ENCODE measurements around the gene USPL1. TPM values are rescaled to one million over a fixed set of nuclear protein-coding genes. Genes with fewer than 3 reads are reported as not detected.

USPL1 gene
- total RNA-seq, 2 experiments from 2014 or later = 13.3 to 13.8 TPM

- no peak overlapping the region for H3K4me3 Mint-ChIP-seq
- H3K9me3 Mint-ChIP-seq = no peaks in the 10 kb centered on the region
- no peaks in the 10 kb centered on the region for H3K4me1 Mint-ChIP-seq (ENCODE audit: low read depth)
- ChIA-PET CTCF (interaction anchor here (0.6 kb wide), 1 partner anchor 330 kb away, joined by 3 read pairs; no protein-coding TSS in a partner anchor), POLR2A (interaction anchor here (1.5 kb wide), 1 partner anchor 48 kb away, joined by 5 read pairs; the partner anchor contains the start of gene USPL1)
- no peaks in the 10 kb centered on the region for H3K27me3 Mint-ChIP-seq
- H3K36me3 Mint-ChIP-seq = no peaks in the 10 kb centered on the region
- intact Hi-C loops (cut with micrococcal nuclease) = no loop called here
- DNase-seq = no peak
- no peak overlapping the region for H3K27ac Mint-ChIP-seq
Observed at GRCh38 chr13:30665638-30666037, 47.9 kb downstream of the USPL1 start.

GRCh38 chr13:30666113-30666512 lies 48.4 kb downstream of the USPL1 start:
- Mint-ChIP-seq H3K9me3 (no peaks in the 10 kb centered on the region), H3K36me3 (no peaks in the 10 kb centered on the region), H3K4me1 (ENCODE audit: low read depth) (no peaks in the 10 kb centered on the region), H3K27ac (no peak overlapping the region), H3K4me3 (no peak overlapping the region), H3K27me3 (no peaks in the 10 kb centered on the region)
- ChIA-PET CTCF (no interaction called here), POLR2A (no interaction called here)
- intact Hi-C loops (cut with micrococcal nuclease) = no loop called here
- no peak for DNase-seq

GRCh38 chr13:30667014-30667413 lies 49.3 kb downstream of the USPL1 start:
- H3K36me3 Mint-ChIP-seq = no peaks in the 10 kb centered on the region
- no peak for DNase-seq
- CTCF ChIA-PET = interaction anchor here (0.6 kb wide), 1 partner anchor 506 kb away, joined by 5 read pairs; no protein-coding TSS in a partner anchor
- H3K9me3 Mint-ChIP-seq = no peaks in the 10 kb centered on the region
- H3K27ac Mint-ChIP-seq = no peak overlapping the region
- POLR2A ChIA-PET = interaction anchor here (0.7 kb wide), 1 partner anchor 166 kb away, joined by 4 read pairs; no protein-coding TSS in a partner anchor
- intact Hi-C loops (cut with micrococcal nuclease) = no loop called here
- no peak overlapping the region for H3K4me3 Mint-ChIP-seq
- H3K4me1 Mint-ChIP-seq (ENCODE audit: low read depth) = no peaks in the 10 kb centered on the region
- H3K27me3 Mint-ChIP-seq = no peaks in the 10 kb centered on the region

GRCh38 chr13:30668312-30668711 lies 50.6 kb downstream of the USPL1 start:
- Mint-ChIP-seq H3K27me3 (no peaks in the 10 kb centered on the region), H3K4me3 (no peak overlapping the region), H3K27ac (no peak overlapping the region), H3K4me1 (ENCODE audit: low read depth) (peaks cover under 1% of the 10 kb centered on the region), H3K36me3 (no peaks in the 10 kb centered on the region), H3K9me3 (no peaks in the 10 kb centered on the region)
- POLR2A ChIA-PET = no interaction called here
- DNase-seq = no peak
- intact Hi-C loops (cut with micrococcal nuclease) = no loop called here
- CTCF ChIA-PET = interaction anchor here (0.7 kb wide), 1 partner anchor 1003 kb away, joined by 4 read pairs; no protein-coding TSS in a partner anchor

GRCh38 chr13:30671271-30671815 lies 53.6 kb downstream of the USPL1 start:
- Mint-ChIP-seq H3K9me3 (peaks cover 2% of the 10 kb centered on the region), H3K4me1 (ENCODE audit: low read depth) (peaks cover 13% of the 10 kb centered on the region), H3K27me3 (peaks cover 2% of the 10 kb centered on the region), H3K4me3 (no peak overlapping the region), H3K36me3 (peaks cover 3% of the 10 kb centered on the region), H3K27ac (no peak overlapping the region)
- no peak for DNase-seq
- POLR2A ChIA-PET = no interaction called here
- CTCF ChIA-PET = no interaction called here
- intact Hi-C loops (cut with micrococcal nuclease) = loop anchor here (5.0 kb wide), 2 partner anchors 54 to 364 kb away; partner anchors contain the start of genes KATNAL1 and USPL1

GRCh38 chr13:30673669-30674521 lies 56.2 kb downstream of the USPL1 start:
- ChIA-PET POLR2A (no interaction called here), CTCF (no interaction called here)
- intact Hi-C loops (cut with micrococcal nuclease) = loop anchor here (1.0 to 5.0 kb wide), 3 partner anchors 57 to 367 kb away; partner anchors contain the start of genes KATNAL1 and USPL1
- peaks cover 2% of the 10 kb centered on the region for H3K27me3 Mint-ChIP-seq
- H3K36me3 Mint-ChIP-seq = peaks cover 3% of the 10 kb centered on the region
- DNase-seq = peak; percentile 92
- H3K4me3 Mint-ChIP-seq = peak overlapping the region; percentile 81
- peak overlapping the region; percentile 76 for H3K27ac Mint-ChIP-seq
- peaks cover 2% of the 10 kb centered on the region for H3K9me3 Mint-ChIP-seq
- peaks cover 13% of the 10 kb centered on the region for H3K4me1 Mint-ChIP-seq (ENCODE audit: low read depth)

GRCh38 chr13:30675717-30676116 lies 58.0 kb downstream of the USPL1 start:
- no peak overlapping the region for H3K27ac Mint-ChIP-seq
- CTCF ChIA-PET = no interaction called here
- H3K36me3 Mint-ChIP-seq = peaks cover 3% of the 10 kb centered on the region
- peaks cover 2% of the 10 kb centered on the region for H3K9me3 Mint-ChIP-seq
- POLR2A ChIA-PET = no interaction called here
- no peak for DNase-seq
- H3K4me1 Mint-ChIP-seq (ENCODE audit: low read depth) = peaks cover 19% of the 10 kb centered on the region
- H3K4me3 Mint-ChIP-seq = no peak overlapping the region
- peaks cover 2% of the 10 kb centered on the region for H3K27me3 Mint-ChIP-seq
- intact Hi-C loops (cut with micrococcal nuclease) = no loop called here

- DNase-seq = no peak
- Mint-ChIP-seq H3K36me3 (peaks cover 3% of the 10 kb centered on the region), H3K9me3 (peaks cover 2% of the 10 kb centered on the region), H3K27ac (no peak overlapping the region), H3K4me3 (no peak overlapping the region), H3K27me3 (peaks cover 2% of the 10 kb centered on the region), H3K4me1 (ENCODE audit: low read depth) (peaks cover 19% of the 10 kb centered on the region)
- ChIA-PET POLR2A (no interaction called here), CTCF (no interaction called here)
- intact Hi-C loops (cut with micrococcal nuclease) = no loop called here
Observed at GRCh38 chr13:30676672-30677071, 59.0 kb downstream of the USPL1 start.

- H3K4me3 Mint-ChIP-seq = no peak overlapping the region
- H3K36me3 Mint-ChIP-seq = peaks cover 3% of the 10 kb centered on the region
Observed at GRCh38 chr13:30679483-30680330, 62.0 kb downstream of the USPL1 start.

GRCh38 chr13:30681843-30682242 lies 64.1 kb downstream of the USPL1 start:
- Mint-ChIP-seq H3K36me3 (no peaks in the 10 kb centered on the region), H3K4me1 (ENCODE audit: low read depth) (peaks cover 6% of the 10 kb centered on the region), H3K27me3 (no peaks in the 10 kb centered on the region), H3K4me3 (no peak overlapping the region), H3K27ac (no peak overlapping the region), H3K9me3 (no peaks in the 10 kb centered on the region)
- ChIA-PET CTCF (interaction anchor here (0.8 to 1.8 kb wide), 3 partner anchors 66 to 122 kb away, joined by 3 to 5 read pairs (median 3); no protein-coding TSS in a partner anchor), POLR2A (no interaction called here)
- no peak for DNase-seq
- intact Hi-C loops (cut with micrococcal nuclease) = no loop called here

More at GRCh38 chr13:30679483-30680330, 62.0 kb downstream of the USPL1 start:
- intact Hi-C loops (cut with micrococcal nuclease) = loop anchor here (1.0 kb wide), 2 partner anchors 124 to 186 kb away; no protein-coding TSS in a partner anchor
- peaks cover 2% of the 10 kb centered on the region for H3K27me3 Mint-ChIP-seq
- ChIA-PET POLR2A (no interaction called here), CTCF (interaction anchor here (0.9 kb wide), 1 partner anchor 124 kb away, joined by 4 read pairs; no protein-coding TSS in a partner anchor)
- peaks cover 9% of the 10 kb centered on the region for H3K4me1 Mint-ChIP-seq (ENCODE audit: low read depth)
- peaks cover 2% of the 10 kb centered on the region for H3K9me3 Mint-ChIP-seq
- peak; percentile 48 for DNase-seq
- H3K27ac Mint-ChIP-seq = peak overlapping the region; percentile 6

- ChIA-PET POLR2A (no interaction called here), CTCF (interaction anchor here (0.5 kb wide), 1 partner anchor 10 kb away, joined by 3 read pairs; no protein-coding TSS in a partner anchor)
- Mint-ChIP-seq H3K4me1 (ENCODE audit: low read depth) (peaks cover 2% of the 10 kb centered on the region), H3K9me3 (no peaks in the 10 kb centered on the region), H3K27me3 (no peaks in the 10 kb centered on the region), H3K27ac (no peak overlapping the region), H3K4me3 (no peak overlapping the region), H3K36me3 (no peaks in the 10 kb centered on the region)
- intact Hi-C loops (cut with micrococcal nuclease) = no loop called here
- no peak for DNase-seq
Observed at GRCh38 chr13:30685320-30685859, 67.7 kb downstream of the USPL1 start.

Measured in activated CD4-positive, alpha-beta memory T cell treated with anti-CD3 and anti-CD28 coated beads for 36 hours (primary cell).